Upper lobe of left lung (tissue), 6 donors: Measurements from ENCODE around the gene CENPN. TPM values are rescaled to one million over a fixed set of nuclear protein-coding genes. Genes with fewer than 3 reads are reported as not detected.

ENCODE experiments used
- ATAC-seq, 2 donors: fragments of 200-7000 bp; cut with Tn5 transposase; one replicate each; pipeline ENCODE4 v1.9.1; 2022; ENCODE audit warnings: mild to moderate bottlenecking in 2 of 2, moderate library complexity in 2 of 2; ENCODE audit not compliant: low FRiP score in 2 of 2
- DNase-seq, 2 donors: peaks; one replicate each; pipeline ENCODE4 v3.0.0-alpha.2; 2019 to 2020
- H3K27ac ChIP-seq, 4 donors: fragments of 200-600 bp; sonication (generic); one replicate each; pipeline ENCODE4 v1.5.1; 2016 to 2019
- H3K27me3 ChIP-seq, 4 donors: fragments of 200-600 bp; sonication (generic); one replicate each; pipeline ENCODE4 v1.5.1; 2017 to 2019
- H3K36me3 ChIP-seq, 4 donors: fragments of 200-600 bp; sonication (generic); one replicate each; pipeline ENCODE4 v1.5.1; 2016 to 2019
- H3K4me1 ChIP-seq, 4 donors: fragments of 200-600 bp; sonication (generic); one replicate each; pipeline ENCODE4 v1.5.1; 2018 to 2019
- H3K4me3 ChIP-seq, 4 donors: fragments of 200-600 bp; sonication (generic); one replicate each; pipeline ENCODE4 v1.5.1; 2017 to 2019; ENCODE audit warnings: mild to moderate bottlenecking in 2 of 4, moderate library complexity in 1 of 4
- H3K9me3 ChIP-seq, 4 donors: fragments of 200-600 bp; sonication (generic); one replicate each; pipeline ENCODE4 v1.5.1; 2018 to 2019
- EP300 ChIP-seq, 4 donors: sonication (generic); formaldehyde crosslinking; IDR thresholded peaks; one replicate each; pipeline ENCODE4 v1.5.1; 2017; ENCODE audit warnings: antibody characterized with exemption in 4 of 4, control low read depth in 2 of 4
- POLR2A ChIP-seq, 4 donors: fragments of 450-650 bp; IDR thresholded peaks; one replicate each; pipeline ENCODE4 v1.5.1; 2016 to 2017; ENCODE audit warnings: antibody characterized with exemption in 4 of 4, mild to moderate bottlenecking in 2 of 4
- POLR2AphosphoS5 ChIP-seq, 2 donors: sonication (generic); formaldehyde crosslinking; IDR thresholded peaks; one replicate each; pipeline ENCODE4 v1.5.1; 2017; ENCODE audit warnings: antibody characterized with exemption in 2 of 2
- WGBS, 2 donors: methylation state at CpG; one replicate each; pipeline ENCODE4 v1.1.5; 2017 to 2018; 5-methylcytosine and 5-hydroxymethylcytosine counted together
- total RNA-seq, 6 donors: library from RNA; depleted of rRNA in 4 of 6; stranded (reverse); fragments of >200 nt in 4 of 6; gene quantifications; one replicate each; pipeline versions ENCODE4 v1.1.0 to v1.2.1, GENCODE V29; 2016 to 2021
- TF ChIP-seq, protein P1 (sequence below), 6 experiments: fragments of 450-650 bp in 4 of 6; fragments of 200-600 bp in 2 of 6; sonication (generic) in 2 of 6; IDR thresholded peaks; one replicate each; pipeline ENCODE4 v1.5.1; 2016 to 2019; ENCODE audit warnings: antibody characterized with exemption in 6 of 6
- donor health status: DM: no; HTN: no; CAD: no; lungs with moderate emphysema.
- donor health status: DM: no; HTN: yes; CAD: no; lungs with severe emphysema.

CENPN gene, protein sequence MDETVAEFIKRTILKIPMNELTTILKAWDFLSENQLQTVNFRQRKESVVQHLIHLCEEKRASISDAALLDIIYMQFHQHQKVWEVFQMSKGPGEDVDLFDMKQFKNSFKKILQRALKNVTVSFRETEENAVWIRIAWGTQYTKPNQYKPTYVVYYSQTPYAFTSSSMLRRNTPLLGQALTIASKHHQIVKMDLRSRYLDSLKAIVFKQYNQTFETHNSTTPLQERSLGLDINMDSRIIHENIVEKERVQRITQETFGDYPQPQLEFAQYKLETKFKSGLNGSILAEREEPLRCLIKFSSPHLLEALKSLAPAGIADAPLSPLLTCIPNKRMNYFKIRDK
- 10 to 100 TPM in 1 of 6 donors, 1 to 10 TPM in 5; 3.1 to 10.9 (median 7.1) TPM for total RNA-seq

DNA sequence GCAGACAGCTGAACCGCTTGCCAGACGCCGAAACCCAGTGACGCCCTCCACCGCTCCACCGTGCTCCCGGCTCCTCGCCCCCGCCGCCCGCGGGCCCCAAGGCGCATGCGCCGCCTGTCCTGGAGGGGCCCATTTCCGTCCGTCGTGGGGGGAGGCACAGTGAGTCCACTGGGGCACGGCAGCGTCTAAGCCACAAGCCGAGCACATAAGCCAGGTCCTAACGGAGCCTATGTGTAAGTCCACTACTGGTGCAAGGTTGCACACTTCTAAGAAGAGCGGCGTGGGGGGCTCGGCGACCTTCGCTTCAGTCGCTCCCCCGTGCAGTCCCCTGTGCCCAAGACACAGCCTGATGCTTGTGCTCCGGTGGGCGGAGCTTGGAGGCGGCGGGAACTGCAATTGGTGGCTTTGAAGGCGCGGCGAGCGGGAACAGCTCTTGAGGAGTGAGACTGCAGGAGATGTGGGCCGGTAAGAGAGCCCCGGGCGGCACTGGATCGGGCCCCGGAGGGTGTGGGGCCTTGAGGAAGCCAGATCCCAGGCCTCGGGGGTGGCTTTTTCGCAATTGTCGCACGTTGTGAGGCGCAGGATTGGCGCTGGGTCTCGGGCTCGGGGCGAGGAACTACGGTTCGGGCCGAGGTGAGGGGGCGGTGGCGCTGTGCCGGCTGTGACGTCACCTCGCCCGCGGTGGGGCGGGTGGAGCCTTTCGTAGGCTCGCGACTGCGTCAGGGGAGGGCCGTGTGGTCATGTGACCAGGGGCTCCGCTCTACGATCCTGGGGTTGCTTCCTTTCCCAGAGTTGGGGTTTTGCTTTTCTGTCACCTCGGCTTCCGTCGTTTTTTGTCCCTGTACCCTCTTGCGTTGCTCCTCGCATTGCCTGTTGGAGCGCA is at the start of gene CENPN, which contains the start of gene CMC2:
Gene CENPN, plus strand, starts transcription at position 402 of the 883 bp plus-strand sequence. CDS start 4,726 bp downstream, outside the sequence.
Gene CMC2, minus strand, starts transcription at position 73 of the 883 bp plus-strand sequence. CDS start 9,491 bp downstream, outside the sequence.
- H3K4me1 ChIP-seq: peaks cover 24 to 31% (median 27%) of the 10 kb centered on the region in 4 donors
- WGBS, 2 donors: 0 to 1% methylated on average over 35 to 53 of the region's 75 CpGs
- DNase-seq: peak; percentile 98 to 100

DNA sequence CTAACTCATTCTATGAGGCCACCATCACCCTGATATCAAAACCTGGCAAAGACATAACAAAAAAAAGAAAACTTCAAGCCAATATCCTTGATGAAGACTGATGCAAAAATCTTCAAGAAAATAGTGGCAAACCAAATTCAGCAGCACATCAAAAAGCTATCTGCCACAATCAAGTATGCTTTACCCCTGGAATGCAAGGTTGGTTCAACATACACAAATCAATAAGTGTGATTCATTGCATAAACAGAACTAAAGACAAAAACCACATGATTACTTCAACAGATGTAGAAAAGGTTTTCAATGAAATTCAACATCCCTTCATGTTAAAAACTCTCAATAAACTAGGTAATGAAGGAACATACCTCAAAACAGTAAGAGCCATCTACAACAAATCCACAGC is 48.7 kb upstream of the CENPN start:
- Histone ChIP-seq H3K4me3 (no peak overlapping the region), H3K9me3 (peaks cover 4 to 37% (median 15%) of the 10 kb centered on the region in 4 donors), H3K4me1 (no peaks in the 10 kb centered on the region), H3K36me3 (no peaks in the 10 kb centered on the region), H3K27ac (no peak overlapping the region), H3K27me3 (no peaks in the 10 kb centered on the region)
- no peak for DNase-seq
- TF ChIP-seq, protein P1, sequence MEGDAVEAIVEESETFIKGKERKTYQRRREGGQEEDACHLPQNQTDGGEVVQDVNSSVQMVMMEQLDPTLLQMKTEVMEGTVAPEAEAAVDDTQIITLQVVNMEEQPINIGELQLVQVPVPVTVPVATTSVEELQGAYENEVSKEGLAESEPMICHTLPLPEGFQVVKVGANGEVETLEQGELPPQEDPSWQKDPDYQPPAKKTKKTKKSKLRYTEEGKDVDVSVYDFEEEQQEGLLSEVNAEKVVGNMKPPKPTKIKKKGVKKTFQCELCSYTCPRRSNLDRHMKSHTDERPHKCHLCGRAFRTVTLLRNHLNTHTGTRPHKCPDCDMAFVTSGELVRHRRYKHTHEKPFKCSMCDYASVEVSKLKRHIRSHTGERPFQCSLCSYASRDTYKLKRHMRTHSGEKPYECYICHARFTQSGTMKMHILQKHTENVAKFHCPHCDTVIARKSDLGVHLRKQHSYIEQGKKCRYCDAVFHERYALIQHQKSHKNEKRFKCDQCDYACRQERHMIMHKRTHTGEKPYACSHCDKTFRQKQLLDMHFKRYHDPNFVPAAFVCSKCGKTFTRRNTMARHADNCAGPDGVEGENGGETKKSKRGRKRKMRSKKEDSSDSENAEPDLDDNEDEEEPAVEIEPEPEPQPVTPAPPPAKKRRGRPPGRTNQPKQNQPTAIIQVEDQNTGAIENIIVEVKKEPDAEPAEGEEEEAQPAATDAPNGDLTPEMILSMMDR (IDR thresholded peaks at IDR 0.05): no peak
- no peak for TF ChIP-seq POLR2AphosphoS5 (IDR thresholded peaks at IDR 0.05)
- TF ChIP-seq EP300 (IDR thresholded peaks at IDR 0.05): no peak
- TF ChIP-seq POLR2A (IDR thresholded peaks at IDR 0.05): no peak
- ATAC-seq: no peak

More for the DNA sequence above, at the start of gene CENPN, which contains the start of gene CMC2:
- TF ChIP-seq POLR2AphosphoS5 (IDR thresholded peaks at IDR 0.05): peak; percentile 82 to 90
- peak in 3 of 4 donors; percentile 72 to 90 (median 89) for TF ChIP-seq POLR2A (IDR thresholded peaks at IDR 0.05)
- TF ChIP-seq, protein P1 (IDR thresholded peaks at IDR 0.05): peak in 3 of 6 experiments; percentile 13 to 27 (median 23)
- TF ChIP-seq EP300 (IDR thresholded peaks at IDR 0.05): peak in 1 of 4 donors; percentile 70
- no peaks in the 10 kb centered on the region for H3K27me3 ChIP-seq
- H3K4me3 ChIP-seq: peak within 1 kb of the TSS; percentile 81 to 98 (median 86)
- peak within 1 kb of the TSS; percentile 96 to 99 (median 98) for H3K27ac ChIP-seq
- H3K36me3 ChIP-seq: no peaks in the 10 kb centered on the region
- H3K9me3 ChIP-seq: no peaks in the 10 kb centered on the region
- ATAC-seq: peak; percentile 97 to 98

DNA sequence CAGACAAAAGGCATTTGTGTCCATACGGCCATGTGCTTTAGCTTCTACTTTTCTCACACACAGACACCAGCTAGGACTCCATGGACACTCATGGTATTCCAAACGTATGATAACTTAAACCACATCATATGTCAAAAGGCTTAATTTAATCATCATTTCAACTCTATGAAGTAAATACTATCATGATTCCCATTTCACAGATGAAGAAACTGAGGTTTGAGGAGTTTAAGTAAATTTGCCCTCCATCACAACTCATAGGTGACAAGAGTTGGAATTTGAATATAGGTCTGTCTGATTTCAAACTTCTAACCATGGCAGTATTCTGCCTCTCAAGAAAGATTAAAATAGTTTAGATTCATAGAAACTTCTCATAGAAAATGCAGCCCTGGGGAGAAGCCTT is 44.1 kb upstream of the CENPN start:
- no peak for TF ChIP-seq POLR2A (IDR thresholded peaks at IDR 0.05)
- DNase-seq (no peak), ATAC-seq (no peak)
- WGBS, 2 donors: 87 to 97% methylated on average over 2 of the region's 2 CpGs
- no peaks in the 10 kb centered on the region for H3K4me1 ChIP-seq
- H3K9me3 ChIP-seq: peaks cover 4 to 23% (median 14%) of the 10 kb centered on the region in 4 donors
- H3K27ac ChIP-seq: no peak overlapping the region
- no peaks in the 10 kb centered on the region for H3K27me3 ChIP-seq
- H3K36me3 ChIP-seq: no peaks in the 10 kb centered on the region
- H3K4me3 ChIP-seq: no peak overlapping the region

DNA sequence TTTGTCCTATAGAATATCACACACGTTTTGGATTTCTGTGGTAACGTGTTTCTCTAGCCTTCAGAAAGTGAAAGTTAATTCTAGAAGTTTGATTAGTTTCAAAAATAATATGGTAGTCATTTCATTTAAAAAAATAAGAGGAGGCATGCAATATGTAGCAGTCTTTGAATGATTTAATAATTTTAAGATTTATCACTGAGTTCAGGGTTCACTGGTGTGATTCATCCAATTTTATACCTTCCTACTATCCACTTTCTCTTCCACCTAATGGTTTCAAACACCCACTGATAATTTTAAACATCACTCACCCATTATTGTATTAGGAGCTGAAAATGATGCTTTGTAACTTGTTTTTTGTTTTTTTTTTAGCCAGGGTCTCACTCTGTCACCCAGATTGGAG is 42.7 kb upstream of the CENPN start:
- Histone ChIP-seq H3K36me3 (no peaks in the 10 kb centered on the region), H3K27me3 (no peaks in the 10 kb centered on the region), H3K4me3 (no peak overlapping the region), H3K4me1 (no peaks in the 10 kb centered on the region), H3K27ac (no peak overlapping the region), H3K9me3 (peaks cover 0 to 8% (median 3%) of the 10 kb centered on the region in 4 donors)
- ATAC-seq (no peak), DNase-seq (no peak)
- WGBS, 2 donors: 50 to 56% methylated on average over 2 of the region's 2 CpGs
- TF ChIP-seq, protein P1 (IDR thresholded peaks at IDR 0.05): no peak
- TF ChIP-seq POLR2AphosphoS5 (IDR thresholded peaks at IDR 0.05) (no peak), EP300 (IDR thresholded peaks at IDR 0.05) (no peak), POLR2A (IDR thresholded peaks at IDR 0.05) (no peak)

DNA sequence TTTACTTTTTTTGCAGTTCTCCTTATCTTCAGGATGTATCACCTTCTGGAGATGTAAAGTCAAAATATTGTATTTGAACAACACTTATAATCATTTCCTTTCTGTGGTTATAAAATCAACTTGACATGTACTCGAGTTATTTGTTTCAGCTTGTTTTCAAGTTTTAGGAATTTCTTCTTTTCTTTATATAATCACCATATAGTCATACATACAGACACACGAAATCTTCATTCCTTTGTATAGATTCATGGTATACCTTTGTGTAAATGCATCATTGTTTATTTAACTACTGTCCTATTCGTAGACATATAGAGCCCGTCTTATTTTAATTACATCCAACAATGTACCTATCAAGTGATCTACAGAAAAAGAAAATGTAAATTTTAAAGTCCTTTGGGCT is 40.4 kb upstream of the CENPN start:
- ATAC-seq: no peak
- TF ChIP-seq EP300 (IDR thresholded peaks at IDR 0.05) (no peak), POLR2AphosphoS5 (IDR thresholded peaks at IDR 0.05) (no peak), POLR2A (IDR thresholded peaks at IDR 0.05) (no peak)
- TF ChIP-seq, protein P1 (IDR thresholded peaks at IDR 0.05): no peak
- no peaks in the 10 kb centered on the region for H3K4me1 ChIP-seq

More for the DNA sequence above, 40.4 kb upstream of the CENPN start:
- Histone ChIP-seq H3K4me3 (no peak overlapping the region), H3K9me3 (no peaks in the 10 kb centered on the region), H3K27me3 (no peaks in the 10 kb centered on the region), H3K27ac (no peak overlapping the region), H3K36me3 (peaks cover 0 to 3% (median 0%) of the 10 kb centered on the region in 4 donors)
- 84 to 85% methylated on average over 4 of the region's 4 CpGs for WGBS, 2 donors
- no peak for DNase-seq
